ENCODE measurements around the gene TIGD4. TPM values are rescaled to one million over a fixed set of nuclear protein-coding genes. Genes with fewer than 3 reads are reported as not detected.

The TIGD4 gene
- total and polyA plus RNA-seq, 2 of the 13 experiments (the other 11 are each of a cell fraction or from before 2014, with no cell fraction given), result 0.15 to 0.62 TPM

GRCh38 chr4:152779513-152780266, at the start of gene TIGD4, which contains the start of gene ARFIP1 (continued):
- TF ChIP-seq ZNF672 (CRISPR knock-in tag; IDR thresholded peaks at IDR 0.05) (no peak), ZBTB7B (CRISPR knock-in tag; IDR thresholded peaks at IDR 0.05) (no peak), XBP1 (CRISPR knock-in tag; IDR thresholded peaks at IDR 0.05) (no peak), NONO (IDR thresholded peaks at IDR 0.05) (no peak), NONO (CRISPR knock-in tag; conservative IDR thresholded peaks at IDR 0.05) (peak; percentile 68; the same call in 1 of the 2 replicates), RFX1 (IDR thresholded peaks at IDR 0.05) (peak; percentile 97), TAF1 (CRISPR knock-in tag; IDR thresholded peaks at IDR 0.05) (peak; percentile 80), ARHGAP35 (CRISPR knock-in tag; IDR thresholded peaks at IDR 0.05; ENCODE audit: borderline replicate concordance) (no peak; the same call in 1 of the 2 replicates), NR3C1 (CRISPR knock-in tag; IDR thresholded peaks at IDR 0.05) (no peak), PAWR (CRISPR knock-in tag; IDR thresholded peaks at IDR 0.05; ENCODE audit: borderline replicate concordance) (0 out of 2 replicates have a peak, but pooled peaks have one; percentile 49), YEATS4 (CRISPR knock-in tag; IDR thresholded peaks at IDR 0.05; ENCODE audit: borderline replicate concordance) (peak; percentile 72), ZBTB20 (CRISPR knock-in tag; IDR thresholded peaks at IDR 0.05; ENCODE audit: borderline replicate concordance, low read depth) (no peak), GFI1 (CRISPR knock-in tag; IDR thresholded peaks at IDR 0.05; ENCODE audit: borderline replicate concordance) (peak; percentile 35; the same call in 1 of the 2 replicates), JUN (CRISPR knock-in tag; IDR thresholded peaks at IDR 0.05) (0 out of 2 replicates have a peak, but pooled peaks have one; percentile 16), ZNF562 (CRISPR knock-in tag; IDR thresholded peaks at IDR 0.05; ENCODE audit: borderline replicate concordance) (no peak), ZNF740 (CRISPR knock-in tag; IDR thresholded peaks at IDR 0.05) (peak; percentile 87)
- TF ChIP-seq, protein P1, sequence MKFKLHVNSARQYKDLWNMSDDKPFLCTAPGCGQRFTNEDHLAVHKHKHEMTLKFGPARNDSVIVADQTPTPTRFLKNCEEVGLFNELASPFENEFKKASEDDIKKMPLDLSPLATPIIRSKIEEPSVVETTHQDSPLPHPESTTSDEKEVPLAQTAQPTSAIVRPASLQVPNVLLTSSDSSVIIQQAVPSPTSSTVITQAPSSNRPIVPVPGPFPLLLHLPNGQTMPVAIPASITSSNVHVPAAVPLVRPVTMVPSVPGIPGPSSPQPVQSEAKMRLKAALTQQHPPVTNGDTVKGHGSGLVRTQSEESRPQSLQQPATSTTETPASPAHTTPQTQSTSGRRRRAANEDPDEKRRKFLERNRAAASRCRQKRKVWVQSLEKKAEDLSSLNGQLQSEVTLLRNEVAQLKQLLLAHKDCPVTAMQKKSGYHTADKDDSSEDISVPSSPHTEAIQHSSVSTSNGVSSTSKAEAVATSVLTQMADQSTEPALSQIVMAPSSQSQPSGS (CRISPR knock-in tag; IDR thresholded peaks at IDR 0.05), result peak; percentile 70; the same call in 1 of the 2 replicates
- TF ChIP-seq, protein P2, sequence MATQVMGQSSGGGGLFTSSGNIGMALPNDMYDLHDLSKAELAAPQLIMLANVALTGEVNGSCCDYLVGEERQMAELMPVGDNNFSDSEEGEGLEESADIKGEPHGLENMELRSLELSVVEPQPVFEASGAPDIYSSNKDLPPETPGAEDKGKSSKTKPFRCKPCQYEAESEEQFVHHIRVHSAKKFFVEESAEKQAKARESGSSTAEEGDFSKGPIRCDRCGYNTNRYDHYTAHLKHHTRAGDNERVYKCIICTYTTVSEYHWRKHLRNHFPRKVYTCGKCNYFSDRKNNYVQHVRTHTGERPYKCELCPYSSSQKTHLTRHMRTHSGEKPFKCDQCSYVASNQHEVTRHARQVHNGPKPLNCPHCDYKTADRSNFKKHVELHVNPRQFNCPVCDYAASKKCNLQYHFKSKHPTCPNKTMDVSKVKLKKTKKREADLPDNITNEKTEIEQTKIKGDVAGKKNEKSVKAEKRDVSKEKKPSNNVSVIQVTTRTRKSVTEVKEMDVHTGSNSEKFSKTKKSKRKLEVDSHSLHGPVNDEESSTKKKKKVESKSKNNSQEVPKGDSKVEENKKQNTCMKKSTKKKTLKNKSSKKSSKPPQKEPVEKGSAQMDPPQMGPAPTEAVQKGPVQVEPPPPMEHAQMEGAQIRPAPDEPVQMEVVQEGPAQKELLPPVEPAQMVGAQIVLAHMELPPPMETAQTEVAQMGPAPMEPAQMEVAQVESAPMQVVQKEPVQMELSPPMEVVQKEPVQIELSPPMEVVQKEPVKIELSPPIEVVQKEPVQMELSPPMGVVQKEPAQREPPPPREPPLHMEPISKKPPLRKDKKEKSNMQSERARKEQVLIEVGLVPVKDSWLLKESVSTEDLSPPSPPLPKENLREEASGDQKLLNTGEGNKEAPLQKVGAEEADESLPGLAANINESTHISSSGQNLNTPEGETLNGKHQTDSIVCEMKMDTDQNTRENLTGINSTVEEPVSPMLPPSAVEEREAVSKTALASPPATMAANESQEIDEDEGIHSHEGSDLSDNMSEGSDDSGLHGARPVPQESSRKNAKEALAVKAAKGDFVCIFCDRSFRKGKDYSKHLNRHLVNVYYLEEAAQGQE (IDR thresholded peaks at IDR 0.05; ENCODE audit: borderline replicate concordance in 1 of 2, low read depth in 1 of 2, low read length in 2 of 2), result peak in 1 of 2 experiments; percentile 52; a peak in 1 of 4 replicates
- TF ChIP-seq, protein P3, sequence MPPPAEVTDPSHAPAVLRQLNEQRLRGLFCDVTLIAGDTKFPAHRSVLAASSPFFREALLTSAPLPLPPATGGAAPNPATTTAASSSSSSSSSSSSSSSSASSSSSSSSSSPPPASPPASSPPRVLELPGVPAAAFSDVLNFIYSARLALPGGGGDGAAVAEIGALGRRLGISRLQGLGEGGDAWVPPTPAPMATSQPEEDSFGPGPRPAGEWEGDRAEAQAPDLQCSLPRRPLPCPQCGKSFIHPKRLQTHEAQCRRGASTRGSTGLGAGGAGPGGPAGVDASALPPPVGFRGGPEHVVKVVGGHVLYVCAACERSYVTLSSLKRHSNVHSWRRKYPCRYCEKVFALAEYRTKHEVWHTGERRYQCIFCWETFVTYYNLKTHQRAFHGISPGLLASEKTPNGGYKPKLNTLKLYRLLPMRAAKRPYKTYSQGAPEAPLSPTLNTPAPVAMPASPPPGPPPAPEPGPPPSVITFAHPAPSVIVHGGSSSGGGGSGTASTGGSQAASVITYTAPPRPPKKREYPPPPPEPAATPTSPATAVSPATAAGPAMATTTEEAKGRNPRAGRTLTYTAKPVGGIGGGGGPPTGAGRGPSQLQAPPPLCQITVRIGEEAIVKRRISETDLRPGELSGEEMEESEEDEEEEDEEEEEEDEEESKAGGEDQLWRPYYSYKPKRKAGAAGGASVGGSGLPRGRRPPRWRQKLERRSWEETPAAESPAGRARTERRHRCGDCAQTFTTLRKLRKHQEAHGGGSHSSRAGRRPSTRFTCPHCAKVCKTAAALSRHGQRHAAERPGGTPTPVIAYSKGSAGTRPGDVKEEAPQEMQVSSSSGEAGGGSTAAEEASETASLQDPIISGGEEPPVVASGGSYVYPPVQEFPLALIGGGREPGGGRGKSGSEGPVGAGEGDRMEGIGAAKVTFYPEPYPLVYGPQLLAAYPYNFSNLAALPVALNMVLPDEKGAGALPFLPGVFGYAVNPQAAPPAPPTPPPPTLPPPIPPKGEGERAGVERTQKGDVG (CRISPR knock-in tag; IDR thresholded peaks at IDR 0.05; ENCODE audit: borderline replicate concordance), result peak; percentile 57; the same call in 1 of the 2 replicates
